HG03175 (cell line): Measurements from ENCODE around the gene PTPRO.

Source experiments
- ATAC-seq: cut with Tn5 transposase; IDR thresholded peaks from one replicate; pipeline ENCODE4 v1.9.1; 2021; ENCODE audit warnings: mild to moderate bottlenecking, moderate library complexity; ENCODE audit not compliant: unreplicated experiment

PTPRO gene

DNA sequence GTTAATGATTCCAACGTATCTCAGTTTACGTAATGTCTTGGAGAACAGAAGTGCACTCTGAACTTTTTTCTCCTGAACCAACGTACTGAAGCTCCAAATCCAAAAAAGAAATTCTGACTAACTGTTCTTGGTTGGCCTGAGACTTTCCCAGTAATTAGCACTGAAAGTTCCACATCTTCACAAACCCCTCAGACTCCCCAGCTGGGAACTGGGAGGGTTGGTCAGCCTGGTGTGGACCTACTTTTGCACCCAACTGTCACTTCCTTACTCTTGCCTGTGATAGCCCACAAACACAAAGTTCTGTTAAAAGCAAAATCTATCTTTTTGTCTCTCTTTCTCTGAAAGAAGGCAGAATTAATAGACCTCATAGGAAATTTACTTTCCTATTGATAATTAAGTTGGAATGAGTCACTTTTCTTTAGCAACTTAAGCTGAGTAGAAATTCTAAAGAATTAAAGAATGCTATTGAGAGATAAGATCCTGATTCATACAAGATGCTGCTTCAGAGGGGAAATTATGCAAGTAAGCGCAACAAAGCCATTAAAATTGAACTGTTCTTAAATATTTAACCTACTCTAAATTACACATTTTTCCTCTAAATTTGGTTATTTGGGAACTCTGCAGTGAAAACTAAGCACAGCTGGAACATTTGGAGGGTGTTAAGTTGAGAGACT lies 311.8 kb downstream of the PTPRO start:
- no peak for ATAC-seq

GRCh38 chr12:15636060-15636890 lies 314.0 kb downstream of the PTPRO start:
- no peak for ATAC-seq

- ATAC-seq = no peak
Observed at GRCh38 chr12:15638231-15638630, 315.9 kb downstream of the PTPRO start.

- ATAC-seq = no peak
Observed at GRCh38 chr12:15644700-15645099, 322.4 kb downstream of the PTPRO start.

DNA sequence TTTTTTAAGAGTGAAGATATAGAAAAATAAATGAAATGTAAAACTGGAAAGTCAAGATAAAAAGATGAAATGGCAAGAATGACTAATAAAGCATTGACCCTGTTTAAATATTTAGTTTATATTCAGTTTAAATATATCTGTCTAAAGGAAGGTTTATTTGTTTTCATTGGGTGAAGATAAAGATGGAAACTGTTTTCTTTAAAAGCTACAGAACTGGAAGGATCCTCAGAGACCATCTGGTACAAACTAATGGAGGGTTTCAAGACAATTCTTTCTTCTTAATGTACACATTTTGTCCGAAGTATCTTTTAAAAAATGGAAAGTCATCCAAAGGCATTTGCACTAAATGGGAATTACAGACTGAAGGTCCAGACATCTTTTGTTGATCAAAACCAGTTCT lies 324.3 kb downstream of the PTPRO start:
- no peak for ATAC-seq
